NCI-H510A treated with DMSO at 0.1 percent for 48 hours (cell line): ENCODE measurements around the gene ZFX.
"Not testable (repeated sequence)": the region's sequence is repeated elsewhere in the genome, so short reads cannot be mapped to it uniquely, and the experiment has no call there.

Source experiments
- DNase-seq: peaks from one replicate; lab custom pipeline; 2025; lab: John Stamatoyannopoulos, UW

ZFX gene

GRCh38 chrX:24153178-24153795 lies 3.8 kb downstream of the ZFX start:
- no peak for DNase-seq

DNA sequence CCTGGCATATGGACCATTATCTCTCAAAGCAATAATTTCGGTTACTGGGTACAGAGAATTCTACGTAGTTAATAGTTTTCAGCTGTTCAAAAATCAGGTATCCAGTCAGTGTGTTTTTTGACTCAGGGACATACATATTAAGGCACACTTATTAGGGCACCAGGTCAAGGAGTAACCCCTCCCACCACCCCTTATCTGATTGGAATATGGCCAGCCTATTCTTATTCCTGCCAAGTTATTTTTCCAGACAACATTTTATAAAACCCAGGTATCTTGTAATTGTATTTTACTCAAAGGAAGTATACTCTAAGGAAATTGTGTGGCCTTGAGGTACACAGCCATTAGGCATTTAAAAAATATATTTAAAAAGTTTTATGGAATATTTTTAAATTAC lies 4.3 kb downstream of the ZFX start:
- no peak for DNase-seq

- DNase-seq, result no peak
Observed at GRCh38 chrX:24154490-24155034, 5.0 kb downstream of the ZFX start.

GRCh38 chrX:24155747-24156146 lies 6.2 kb downstream of the ZFX start:
- DNase-seq, result not testable (repeated sequence)

DNA sequence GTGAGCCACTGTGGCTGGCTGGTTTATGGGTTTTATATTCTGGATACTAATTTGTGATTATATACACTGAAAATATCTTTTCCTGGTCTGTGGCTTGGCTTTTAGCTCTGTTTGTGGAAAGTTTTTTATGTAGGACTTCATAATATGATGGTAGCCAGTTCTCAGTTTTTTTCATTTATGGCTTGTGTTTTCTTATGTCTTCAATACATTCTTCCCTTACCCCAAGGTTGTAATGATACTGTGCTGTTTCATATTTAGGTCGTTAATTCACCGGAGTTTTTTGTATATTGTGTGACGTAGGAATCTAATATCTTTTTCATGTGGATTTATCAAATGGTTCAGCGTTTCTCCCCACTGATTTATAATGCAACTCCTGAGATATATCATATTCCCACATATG lies 6.6 kb downstream of the ZFX start:
- DNase-seq, result no peak

DNA sequence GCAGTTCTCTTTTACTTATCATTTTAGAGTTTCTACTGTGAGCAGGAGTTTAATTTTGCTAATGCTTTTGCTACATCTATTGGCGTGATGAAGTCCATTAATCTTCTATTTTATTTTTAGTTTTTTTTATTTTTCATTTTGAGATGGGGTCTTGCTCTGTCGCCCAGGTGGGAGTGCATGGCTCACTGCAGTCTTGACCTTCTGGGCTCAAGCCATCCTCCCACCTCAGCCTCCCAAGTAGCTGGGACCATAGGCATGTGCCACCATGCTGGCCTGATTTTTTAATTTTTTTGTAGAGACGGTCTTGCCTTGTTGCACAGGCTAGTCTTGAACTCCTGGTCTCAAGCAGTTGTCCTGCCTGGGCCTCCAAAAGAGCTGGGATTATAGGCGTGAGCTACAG lies 9.4 kb downstream of the ZFX start:
- no peak for DNase-seq

- DNase-seq, result no peak
Observed at GRCh38 chrX:24166078-24166477, 16.5 kb downstream of the ZFX start.

GRCh38 chrX:24167719-24168472 lies 18.4 kb downstream of the ZFX start:
- no peak for DNase-seq

DNA sequence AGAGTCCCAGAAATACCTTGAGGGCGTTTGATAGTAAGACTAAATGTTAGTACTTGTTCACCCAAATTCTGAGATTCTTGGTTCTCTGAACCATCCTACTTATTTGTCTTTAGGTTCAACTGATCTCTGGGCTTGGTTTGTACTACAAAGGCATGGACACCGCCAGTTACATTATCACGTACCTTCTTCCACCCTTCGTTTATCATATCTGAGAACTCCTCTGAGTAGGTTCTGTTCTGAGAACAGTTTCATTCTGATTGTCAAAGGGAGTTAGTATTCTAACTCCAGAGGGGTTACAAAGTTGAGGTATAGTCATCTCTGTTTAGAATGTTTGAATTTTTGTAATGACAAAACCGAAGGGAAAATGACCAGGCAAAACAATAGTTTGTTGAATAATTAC lies 19.3 kb downstream of the ZFX start:
- no peak for DNase-seq

DNA sequence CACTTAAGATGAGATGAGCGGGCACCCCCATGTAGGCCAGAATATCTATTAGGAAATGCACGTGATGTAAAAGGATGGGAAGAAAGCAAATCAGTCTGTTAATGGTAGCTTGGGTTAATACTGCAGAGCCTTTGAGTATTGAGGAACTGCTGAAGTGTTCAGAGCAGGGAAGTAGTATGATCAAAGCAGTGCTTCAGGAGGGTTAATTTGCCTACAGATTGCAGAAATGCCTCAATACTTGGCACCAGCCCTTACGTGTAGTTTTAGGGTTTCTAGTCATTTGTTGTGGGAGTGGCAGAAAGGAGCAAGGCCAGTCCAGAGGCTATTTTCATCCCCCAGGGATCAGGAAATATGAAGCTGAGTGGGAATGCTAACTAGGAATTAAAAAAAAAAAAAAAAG lies 19.7 kb downstream of the ZFX start:
- no peak for DNase-seq

GRCh38 chrX:24173115-24173847 lies 23.8 kb downstream of the ZFX start:
- no peak for DNase-seq

DNA sequence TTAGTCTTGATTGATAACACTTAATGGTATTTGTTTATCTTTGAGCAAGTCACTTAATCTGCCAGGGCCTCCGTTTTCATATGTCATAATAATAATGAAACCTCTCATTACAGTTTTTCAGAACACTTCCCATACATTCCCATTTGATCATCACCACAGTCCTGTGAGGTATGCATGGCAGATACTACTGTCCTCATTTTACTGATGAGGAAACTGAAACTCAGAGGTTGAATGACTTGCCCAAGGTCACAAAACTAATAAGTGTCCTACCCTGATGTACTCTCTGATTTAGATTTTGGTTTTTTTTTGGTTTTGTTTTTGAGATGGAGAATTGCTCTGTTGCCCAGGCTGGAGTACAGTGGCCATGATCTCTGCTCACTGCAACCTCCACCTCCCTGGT lies 25.7 kb downstream of the ZFX start:
- DNase-seq, result no peak

DNA sequence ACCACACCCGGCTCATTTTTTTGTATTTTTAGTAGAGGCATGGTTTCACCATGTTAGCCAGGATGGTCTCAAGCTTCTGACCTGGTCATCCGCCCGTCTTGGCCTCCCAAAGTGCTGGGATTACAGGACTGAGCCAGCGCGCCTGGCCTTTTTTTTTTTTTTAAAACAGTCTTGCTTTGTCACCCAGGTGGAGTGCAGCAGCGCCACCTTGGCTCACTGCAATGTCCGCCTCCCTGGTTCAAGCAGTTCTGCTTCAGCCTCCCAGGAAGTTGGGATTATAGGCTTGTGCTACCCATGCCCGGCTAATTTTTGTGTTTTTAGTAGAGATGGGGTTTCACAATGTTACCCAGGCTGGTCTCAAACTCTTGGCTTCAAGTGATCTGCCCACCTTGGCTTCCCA lies 28.9 kb downstream of the ZFX start:
- DNase-seq, result no peak

DNA sequence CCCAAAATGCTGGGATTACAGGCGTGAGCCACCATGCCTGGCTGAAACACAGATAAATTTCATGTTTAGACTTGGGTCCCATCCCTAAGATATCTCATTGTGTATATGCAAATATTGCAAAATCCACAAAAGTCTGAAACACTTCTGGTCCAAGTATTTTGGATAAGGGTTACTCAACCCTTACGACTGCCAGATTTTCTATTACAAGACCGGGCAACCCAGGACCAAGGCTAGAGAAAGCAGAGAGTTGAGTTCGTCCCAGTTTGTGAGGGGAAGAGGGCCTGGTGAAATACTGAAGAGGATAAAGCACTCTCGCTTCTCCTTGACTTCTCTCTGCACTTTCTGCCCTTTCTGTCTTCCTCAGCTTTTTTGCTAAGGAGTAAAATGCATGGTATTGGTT lies 34.5 kb downstream of the ZFX start:
- no peak for DNase-seq

DNA sequence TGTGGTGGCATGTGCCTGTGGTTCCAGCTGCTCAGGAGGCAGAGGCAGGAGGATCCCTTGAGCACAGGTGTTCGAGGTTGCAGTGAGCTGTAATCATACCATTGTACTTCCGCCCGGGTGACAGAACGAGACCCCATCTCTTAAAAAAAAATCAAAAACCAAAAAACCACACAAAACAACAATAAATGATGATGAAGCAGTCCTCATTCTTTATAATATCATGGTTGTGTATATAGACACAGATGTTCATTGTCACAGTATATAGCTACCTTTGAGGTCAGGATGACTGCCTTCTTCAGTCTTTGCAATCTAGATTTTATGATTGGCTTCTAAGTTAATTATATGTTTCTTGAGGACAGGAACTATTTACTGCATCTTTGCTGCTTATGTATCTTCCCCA lies 37.0 kb downstream of the ZFX start:
- no peak for DNase-seq

- no peak for DNase-seq
Observed at GRCh38 chrX:24186986-24187385, 37.5 kb downstream of the ZFX start.

DNA sequence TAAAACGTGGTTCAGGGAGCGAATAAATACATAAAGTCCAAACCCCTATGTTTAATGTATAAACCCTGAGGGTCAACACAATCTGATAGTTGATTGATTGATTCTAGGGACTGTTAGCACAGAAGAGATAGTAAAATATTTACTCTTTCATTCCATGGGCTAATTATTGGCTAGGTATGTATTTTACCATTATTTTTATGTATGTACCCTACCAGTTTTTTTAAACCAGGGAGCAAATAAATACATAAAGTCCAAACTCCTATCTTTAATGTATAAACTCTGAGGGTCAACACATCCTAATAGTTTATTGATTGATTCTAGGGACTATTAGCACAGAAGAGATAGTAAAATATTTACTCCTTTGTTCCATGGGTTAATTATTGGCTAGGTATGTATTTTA lies 40.0 kb downstream of the ZFX start:
- DNase-seq, result no peak

- no peak for DNase-seq
Observed at GRCh38 chrX:24190500-24191156, 41.1 kb downstream of the ZFX start.

DNA sequence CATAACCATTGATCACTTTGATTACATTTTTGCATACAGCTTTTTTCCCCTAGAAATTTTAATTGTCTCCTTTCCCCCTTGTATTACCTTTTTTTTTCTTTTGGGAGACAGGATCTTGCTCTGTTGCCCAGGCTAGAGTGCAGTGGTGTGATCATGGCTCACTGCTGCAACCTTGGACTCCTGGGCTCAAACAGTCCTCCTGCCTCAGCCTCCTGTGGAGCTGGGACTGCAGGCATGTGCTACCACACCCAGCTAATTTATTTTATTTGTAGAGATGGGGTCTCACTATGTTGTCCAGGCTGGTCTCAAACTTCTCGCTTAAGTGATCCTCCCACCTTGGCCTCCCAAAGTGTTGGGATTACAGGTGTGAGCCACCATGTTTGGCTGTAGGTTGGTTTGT lies 47.0 kb downstream of the ZFX start:
- DNase-seq, result no peak

- DNase-seq, result no peak
Observed at GRCh38 chrX:24198101-24198500, 48.6 kb downstream of the ZFX start.

DNA sequence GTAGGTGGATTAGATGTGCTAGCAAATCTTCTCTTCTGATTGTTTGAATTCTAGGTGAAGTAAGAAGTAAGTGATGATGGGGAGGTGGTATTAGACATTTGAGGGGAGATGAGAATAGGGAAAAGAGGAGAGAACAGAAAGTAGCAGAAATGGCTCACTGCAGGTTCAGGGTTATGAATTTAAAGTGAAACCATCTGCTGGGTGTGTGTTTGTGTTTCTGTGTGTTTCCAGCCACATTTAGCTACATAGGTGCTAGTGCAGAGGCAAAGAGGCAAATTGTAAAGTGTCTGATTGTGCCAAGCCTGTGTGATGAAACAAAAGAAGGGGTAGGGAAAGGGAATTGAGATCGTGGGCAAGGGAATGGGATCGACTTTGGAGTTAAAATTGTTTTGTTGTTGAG lies 50.6 kb downstream of the ZFX start:
- no peak for DNase-seq

- no peak for DNase-seq
Observed at GRCh38 chrX:24201216-24201615, 51.7 kb downstream of the ZFX start.
